Activated T-helper 1 cell treated with anti-CD3 and anti-CD28 coated beads, Interleukin-12 subunit alpha, Interleukin-12 subunit beta, Interleukin-2, Interleukin-4 antibody, amounts not matched to agents 30 ng/mL and 10 ng/mL and 1 ng/mL, durations not matched to agents 14 hours and 24 hours and 36 hours (primary cell): ENCODE results near the gene SMCO2. TPM values are rescaled to one million over a fixed set of nuclear protein-coding genes. Genes with fewer than 3 reads are reported as not detected.

Source experiments
- DNase-seq: peaks from one replicate; pipeline ENCODE4 v3.0.0; 2021; ENCODE audit warnings: low spot score
- H3K27ac Mint-ChIP-seq: one replicate; pipeline ENCODE4 v1.8.0; 2021; ENCODE audit warnings: mild to moderate bottlenecking, mixed read lengths
- H3K27me3 Mint-ChIP-seq: one replicate; pipeline ENCODE4 v1.8.0; 2022; ENCODE audit warnings: mild to moderate bottlenecking, moderate library complexity, mixed read lengths; ENCODE audit not compliant: insufficient read depth
- H3K36me3 Mint-ChIP-seq: one replicate; pipeline ENCODE4 v1.8.0; 2021; ENCODE audit warnings: low read depth, mixed read lengths
- H3K4me1 Mint-ChIP-seq: one replicate; pipeline ENCODE4 v1.8.0; 2021; ENCODE audit warnings: low read depth, mixed read lengths
- H3K4me3 Mint-ChIP-seq: one replicate; pipeline ENCODE4 v1.8.0; 2021; ENCODE audit warnings: mild to moderate bottlenecking, moderate library complexity, mixed read lengths
- H3K9me3 Mint-ChIP-seq: one replicate; pipeline ENCODE4 v1.8.0; 2021; ENCODE audit warnings: mixed read lengths
- intact Hi-C: fragments of 100-400 bp; cut with micrococcal nuclease; formaldehyde crosslinking; loops from one replicate; pipeline ENCODE4 v1.15.1; 2024
- total RNA-seq: library from RNA; stranded (reverse); gene quantifications from 2 replicates; pipeline ENCODE4 v1.2.3, GENCODE V29; 2022

Gene SMCO2
- total RNA-seq, 1 donor from 2014 or later = 0.99 TPM

DNA sequence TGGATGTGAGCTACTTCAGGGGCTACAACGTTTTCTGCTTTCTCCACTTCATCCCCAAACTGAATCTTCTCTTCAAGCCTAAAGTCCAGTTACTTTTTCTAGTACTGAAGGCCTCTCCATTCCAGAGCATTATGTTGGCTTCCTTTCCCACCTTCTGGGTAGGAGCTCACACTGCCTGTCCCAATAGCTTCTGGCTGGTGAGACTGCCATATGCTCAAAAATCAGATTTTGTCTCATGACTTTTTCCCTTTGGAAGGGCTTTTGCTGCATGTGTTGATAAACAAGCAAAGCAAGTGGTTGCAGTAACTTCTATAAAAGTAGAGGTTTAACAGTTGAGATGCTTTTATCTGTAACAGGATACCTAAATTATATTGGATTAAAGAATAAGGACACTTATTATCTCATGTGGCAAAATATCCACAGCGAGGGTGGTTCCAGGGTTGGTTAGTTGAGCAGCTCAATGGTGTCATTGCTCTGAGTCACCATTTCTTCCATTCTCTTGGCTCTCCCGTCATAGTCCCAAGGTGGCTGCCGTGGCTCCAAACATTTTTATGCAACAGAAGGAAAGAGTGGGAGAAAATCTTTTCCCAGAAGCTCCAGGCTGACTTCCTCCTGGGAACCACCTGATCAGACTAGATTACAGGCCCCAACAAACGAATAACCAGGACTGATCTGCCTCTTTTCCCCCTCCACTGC, 62.3 kb downstream of the SMCO2 start:
- peaks cover 22% of the 10 kb centered on the region for H3K9me3 Mint-ChIP-seq
- H3K4me3 Mint-ChIP-seq = no peak overlapping the region
- H3K4me1 Mint-ChIP-seq = no peaks in the 10 kb centered on the region
- H3K27ac Mint-ChIP-seq = no peak overlapping the region
- no peak for DNase-seq
- intact Hi-C loops = no loop called here
- peaks cover 7% of the 10 kb centered on the region for H3K36me3 Mint-ChIP-seq
- peaks cover 17% of the 10 kb centered on the region for H3K27me3 Mint-ChIP-seq

DNA sequence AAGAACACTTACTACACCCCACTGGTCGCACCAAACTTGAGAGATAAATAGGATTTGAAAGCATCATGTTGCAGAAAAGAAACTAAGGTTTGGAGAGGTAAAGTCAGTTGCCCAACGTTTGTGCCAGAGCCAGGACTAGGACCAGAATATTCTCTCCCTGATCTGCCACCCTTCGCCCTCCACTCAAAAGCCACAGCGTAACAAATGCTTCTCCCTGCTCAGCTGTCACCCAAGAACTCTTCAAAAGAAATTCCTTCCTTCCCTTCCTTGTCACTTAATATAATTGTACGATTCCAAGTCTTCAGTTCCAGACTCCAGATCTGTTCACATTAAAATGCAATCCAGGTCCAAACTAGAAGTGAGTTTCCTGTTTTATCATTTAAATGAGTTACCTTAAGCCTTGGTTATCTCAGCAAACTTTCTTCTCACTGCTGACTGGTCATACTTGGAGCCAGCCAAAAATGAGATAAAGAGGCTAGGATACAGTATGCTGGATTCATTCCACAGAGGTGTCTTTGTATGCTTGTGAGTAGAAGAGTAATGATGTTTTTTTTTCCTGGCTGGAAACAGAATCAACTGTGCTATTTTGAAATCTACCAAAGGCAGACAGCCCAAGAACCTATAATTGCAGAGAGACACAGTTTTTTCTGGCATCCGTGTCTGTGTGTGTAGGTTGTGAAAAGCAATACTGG, 64.6 kb downstream of the SMCO2 start:
- no peak overlapping the region for H3K27ac Mint-ChIP-seq
- H3K36me3 Mint-ChIP-seq = peaks cover 5% of the 10 kb centered on the region
- no peak for DNase-seq
- peaks cover 17% of the 10 kb centered on the region for H3K27me3 Mint-ChIP-seq
- intact Hi-C loops = no loop called here
- H3K4me1 Mint-ChIP-seq = no peaks in the 10 kb centered on the region
- peaks cover 14% of the 10 kb centered on the region for H3K9me3 Mint-ChIP-seq
- H3K4me3 Mint-ChIP-seq = no peak overlapping the region

- intact Hi-C loops = no loop called here
- no peak for DNase-seq
- Mint-ChIP-seq H3K27ac (no peak overlapping the region), H3K4me3 (no peak overlapping the region), H3K9me3 (peaks cover 9% of the 10 kb centered on the region), H3K4me1 (no peaks in the 10 kb centered on the region), H3K36me3 (peaks cover 4% of the 10 kb centered on the region), H3K27me3 (peaks cover 20% of the 10 kb centered on the region)
Measured at GRCh38 chr12:27511723-27512045, 65.1 kb downstream of the SMCO2 start.

- no peaks in the 10 kb centered on the region for H3K4me1 Mint-ChIP-seq
- intact Hi-C loops = no loop called here
- H3K27ac Mint-ChIP-seq = no peak overlapping the region
- no peak for DNase-seq
- peaks cover 17% of the 10 kb centered on the region for H3K27me3 Mint-ChIP-seq
- H3K36me3 Mint-ChIP-seq = peaks cover 2% of the 10 kb centered on the region
- no peak overlapping the region for H3K4me3 Mint-ChIP-seq
- no peaks in the 10 kb centered on the region for H3K9me3 Mint-ChIP-seq
Measured at GRCh38 chr12:27513155-27513824, 66.8 kb downstream of the SMCO2 start.

GRCh38 chr12:27515671-27516070, 69.1 kb downstream of the SMCO2 start:
- no peak for DNase-seq
- Mint-ChIP-seq H3K36me3 (peaks cover 4% of the 10 kb centered on the region), H3K27me3 (peaks cover 23% of the 10 kb centered on the region), H3K4me3 (no peak overlapping the region), H3K27ac (no peak overlapping the region), H3K4me1 (no peaks in the 10 kb centered on the region), H3K9me3 (no peaks in the 10 kb centered on the region)
- intact Hi-C loops = no loop called here

DNA sequence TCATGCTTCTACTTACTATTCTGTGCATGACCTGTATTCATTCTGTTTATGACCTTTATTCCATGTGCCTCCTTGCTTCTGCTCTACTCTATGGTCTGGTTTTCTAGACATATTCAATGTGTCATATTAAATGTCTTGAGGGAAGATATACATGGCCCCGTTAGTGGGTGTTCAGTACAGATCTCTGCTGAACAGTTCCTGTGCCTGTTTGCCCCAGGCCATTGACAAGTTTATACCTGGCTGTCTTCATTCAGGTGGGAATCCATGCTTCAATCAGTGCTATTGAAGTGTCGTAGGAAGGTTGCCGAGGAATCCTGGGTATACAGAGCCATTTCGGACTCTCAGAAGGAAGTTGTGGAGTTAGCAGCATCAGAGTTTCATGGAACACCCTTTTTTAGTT, 70.1 kb downstream of the SMCO2 start:
- Mint-ChIP-seq H3K27ac (no peak overlapping the region), H3K27me3 (peaks cover 20% of the 10 kb centered on the region), H3K36me3 (peaks cover 2% of the 10 kb centered on the region), H3K4me1 (peaks cover 7% of the 10 kb centered on the region), H3K4me3 (no peak overlapping the region), H3K9me3 (no peaks in the 10 kb centered on the region)
- DNase-seq = no peak
- intact Hi-C loops = no loop called here

DNA sequence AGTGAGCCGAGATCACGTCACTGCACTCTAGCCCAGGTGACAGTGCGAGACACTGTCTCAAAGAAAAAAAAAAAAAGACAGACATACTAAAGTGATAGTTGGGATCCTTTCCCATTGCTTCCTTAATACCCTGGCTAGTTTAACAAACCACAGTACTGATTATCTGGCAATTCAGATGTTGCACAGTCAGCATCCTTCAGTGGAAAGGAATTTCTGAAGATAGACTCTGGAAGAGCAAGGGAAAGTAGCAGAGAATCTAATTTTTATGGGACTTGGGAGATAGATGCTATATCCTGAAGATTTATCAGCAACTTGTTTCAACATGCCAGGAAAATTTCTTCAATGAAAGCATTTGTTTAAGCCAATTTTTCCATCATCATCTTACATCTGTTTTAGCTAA, 71.0 kb downstream of the SMCO2 start:
- H3K4me1 Mint-ChIP-seq = peaks cover 15% of the 10 kb centered on the region
- H3K27ac Mint-ChIP-seq = no peak overlapping the region
- H3K4me3 Mint-ChIP-seq = no peak overlapping the region
- intact Hi-C loops = no loop called here
- H3K9me3 Mint-ChIP-seq = no peaks in the 10 kb centered on the region
- H3K36me3 Mint-ChIP-seq = peaks cover 2% of the 10 kb centered on the region
- no peak for DNase-seq
- H3K27me3 Mint-ChIP-seq = peaks cover 20% of the 10 kb centered on the region

- peaks cover 20% of the 10 kb centered on the region for H3K27me3 Mint-ChIP-seq
- H3K36me3 Mint-ChIP-seq = peaks cover 2% of the 10 kb centered on the region
- H3K9me3 Mint-ChIP-seq = no peaks in the 10 kb centered on the region
- no peak for DNase-seq
- intact Hi-C loops = no loop called here
- H3K27ac Mint-ChIP-seq = no peak overlapping the region
- H3K4me3 Mint-ChIP-seq = no peak overlapping the region
- peaks cover 21% of the 10 kb centered on the region for H3K4me1 Mint-ChIP-seq
Measured at GRCh38 chr12:27517961-27518665, 71.6 kb downstream of the SMCO2 start.

DNA sequence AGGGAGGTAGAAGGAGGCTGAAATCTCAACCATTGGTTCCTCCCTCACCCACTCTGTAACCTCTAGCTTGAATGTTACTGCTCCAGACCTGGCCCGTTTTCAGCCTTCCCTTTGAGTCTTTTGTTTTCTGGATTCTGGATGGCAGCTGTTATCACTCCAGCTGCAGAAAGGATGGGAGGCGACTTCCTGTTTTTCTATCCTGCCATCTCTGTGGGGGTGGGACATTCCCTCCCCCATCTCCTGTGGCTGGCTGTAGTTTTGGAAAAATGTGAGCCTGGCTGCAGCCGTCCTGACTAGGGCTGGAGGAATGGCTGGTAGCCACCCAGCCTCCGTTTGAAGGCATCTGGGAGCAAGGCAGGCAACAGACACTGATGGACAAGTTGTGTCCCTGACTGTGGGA, 74.5 kb downstream of the SMCO2 start:
- Mint-ChIP-seq H3K36me3 (peaks cover 5% of the 10 kb centered on the region), H3K4me1 (peaks cover 45% of the 10 kb centered on the region), H3K27me3 (peaks cover 26% of the 10 kb centered on the region), H3K4me3 (peak overlapping the region; percentile 20), H3K9me3 (no peaks in the 10 kb centered on the region), H3K27ac (peak overlapping the region; percentile 27)
- no peak for DNase-seq
- intact Hi-C loops = loop anchor here (5.0 kb wide), 1 partner anchor 509 kb away; the partner anchor contains the start of gene TM7SF3

GRCh38 chr12:27521981-27522380, 75.4 kb downstream of the SMCO2 start:
- Mint-ChIP-seq H3K4me1 (peaks cover 48% of the 10 kb centered on the region), H3K27ac (peak overlapping the region; percentile 60), H3K9me3 (no peaks in the 10 kb centered on the region), H3K4me3 (peak overlapping the region; percentile 25), H3K27me3 (peaks cover 24% of the 10 kb centered on the region), H3K36me3 (peaks cover 5% of the 10 kb centered on the region)
- DNase-seq = no peak
- intact Hi-C loops = loop anchor here (5.0 kb wide), 1 partner anchor 510 kb away; the partner anchor contains the start of gene TM7SF3

GRCh38 chr12:27523305-27523641, 76.7 kb downstream of the SMCO2 start:
- H3K4me3 Mint-ChIP-seq = peak overlapping the region; percentile 89
- peak overlapping the region; percentile 90 for H3K27ac Mint-ChIP-seq
- no peaks in the 10 kb centered on the region for H3K9me3 Mint-ChIP-seq
- peaks cover 19% of the 10 kb centered on the region for H3K27me3 Mint-ChIP-seq
- peaks cover 50% of the 10 kb centered on the region for H3K4me1 Mint-ChIP-seq
- DNase-seq = no peak
- intact Hi-C loops = loop anchor here (5.0 kb wide), 1 partner anchor 511 kb away; the partner anchor contains the start of gene TM7SF3
- peaks cover 5% of the 10 kb centered on the region for H3K36me3 Mint-ChIP-seq

DNA sequence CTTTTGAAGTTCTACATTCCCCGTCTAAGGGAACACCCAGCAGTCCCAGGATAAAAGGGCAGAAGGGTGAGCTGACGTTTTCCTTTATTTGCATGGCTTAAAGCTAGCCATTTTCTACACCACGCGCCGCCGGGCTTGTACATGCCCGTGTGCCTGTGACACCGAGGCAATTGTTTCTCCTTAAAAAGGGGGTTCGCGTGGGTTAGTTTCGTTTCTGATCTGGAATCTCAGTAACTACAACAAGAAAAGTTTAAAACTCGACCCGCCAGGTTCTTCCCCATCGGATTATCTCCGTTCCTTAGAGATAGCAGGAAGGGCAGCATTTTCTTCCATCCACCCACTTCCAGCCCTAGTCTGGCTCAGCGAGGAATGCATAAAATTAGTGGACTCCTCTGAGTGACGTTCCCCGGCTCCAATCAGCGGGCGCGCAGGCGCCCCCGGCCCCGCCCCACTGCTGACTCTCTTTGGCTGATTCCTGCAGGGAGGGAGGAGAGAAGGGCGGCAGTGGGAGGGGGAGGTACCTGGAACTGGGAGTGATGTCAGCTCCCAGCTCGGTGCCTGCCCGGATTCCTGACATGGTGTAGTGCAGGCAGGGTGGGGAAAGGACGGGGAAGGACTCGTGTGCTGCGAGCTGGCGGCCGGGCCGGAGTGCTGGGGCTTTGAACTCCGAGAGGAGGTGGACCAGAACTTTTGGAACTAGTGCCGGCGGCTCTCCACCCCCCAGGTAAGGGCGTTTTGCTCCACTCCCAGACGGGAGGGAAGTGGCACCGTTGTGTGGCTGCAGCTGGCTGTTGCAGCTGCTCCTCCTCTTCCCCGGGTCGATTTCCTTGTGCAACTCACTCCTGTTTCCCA, 77.3 kb downstream of the SMCO2 start, which contains the start of gene PPFIBP1:
Gene PPFIBP1, plus strand, starts transcription at position 565 of the 852 bp plus-strand sequence. CDS start 109,191 bp downstream, outside the sequence.
- peak; percentile 83 for DNase-seq
- Mint-ChIP-seq H3K4me1 (peaks cover 56% of the 10 kb centered on the region), H3K27me3 (peaks cover 19% of the 10 kb centered on the region), H3K4me3 (peak within 1 kb of the TSS; percentile 89), H3K27ac (peak within 1 kb of the TSS; percentile 90), H3K9me3 (no peaks in the 10 kb centered on the region), H3K36me3 (peaks cover 6% of the 10 kb centered on the region)
- intact Hi-C loops = loop anchor here (1.0 to 5.0 kb wide), 9 partner anchors 10 to 512 kb away; partner anchors contain the start of genes BMAL2, MRPS35 and TM7SF3
